HUES48 (cell line): ENCODE data around the gene CDPF1.

Experiments used
- H3K27ac ChIP-seq: one replicate; pipeline ENCODE4 v1.7.0; 2013; ENCODE audit warnings: low read depth, low read length, inconsistent platforms
- H3K27me3 ChIP-seq: 2 replicates; pipeline ENCODE4 v1.6.1; 2013; ENCODE audit warnings: mild to moderate bottlenecking, low read length; ENCODE audit not compliant: control insufficient read depth, insufficient read depth
- H3K36me3 ChIP-seq: 2 replicates; pipeline ENCODE4 v1.6.1; 2013; ENCODE audit warnings: low read length; ENCODE audit not compliant: control insufficient read depth, insufficient read depth
- H3K4me1 ChIP-seq: 2 replicates; pipeline ENCODE4 v1.6.1; 2013; ENCODE audit warnings: mild to moderate bottlenecking, low read length; ENCODE audit not compliant: control insufficient read depth, insufficient read depth
- H3K4me3 ChIP-seq: 2 replicates; pipeline ENCODE4 v1.5.1; 2013; ENCODE audit warnings: mild to moderate bottlenecking, low read depth, low read length
- H3K9ac ChIP-seq: 2 replicates; pipeline ENCODE4 v1.6.1; 2013; ENCODE audit warnings: mild to moderate bottlenecking, low read depth, low read length, moderate library complexity
- H3K9me3 ChIP-seq: 2 replicates; pipeline ENCODE4 v1.6.1; 2013; ENCODE audit warnings: low read length; ENCODE audit not compliant: control insufficient read depth, insufficient read depth

Gene CDPF1

GRCh38 chr22:46250035-46250782, at the start of gene CDPF1:
Gene CDPF1 (minus strand): TSS chr22:46250293. CDS start chr22:46248284, 2,009 bp downstream.
- H3K4me1 ChIP-seq = no peaks in the 10 kb centered on the region; the same call in 1 of the 2 replicates
- no peaks in the 10 kb centered on the region for H3K9me3 ChIP-seq
- H3K4me3 ChIP-seq = peak within 1 kb of the TSS; percentile 86
- H3K27ac ChIP-seq = peak within 1 kb of the TSS; percentile 47
- H3K27me3 ChIP-seq = peaks cover 8% of the 10 kb centered on the region
- H3K36me3 ChIP-seq = no peaks in the 10 kb centered on the region
- no peak within 1 kb of the TSS; the same call in 1 of the 2 replicates for H3K9ac ChIP-seq

- Histone ChIP-seq H3K27me3 (no peaks in the 10 kb centered on the region), H3K4me1 (peaks cover 6% of the 10 kb centered on the region; the same call in 1 of the 2 replicates), H3K36me3 (peaks cover 28% of the 10 kb centered on the region), H3K9me3 (no peaks in the 10 kb centered on the region), H3K9ac (no peak overlapping the region), H3K27ac (no peak overlapping the region), H3K4me3 (no peak overlapping the region)
These were observed 49.0 kb upstream of the CDPF1 start for GRCh38 chr22:46299101-46299500.

- H3K27ac ChIP-seq = peak overlapping the region; percentile 63
- peaks cover 28% of the 10 kb centered on the region for H3K36me3 ChIP-seq
- H3K27me3 ChIP-seq = no peaks in the 10 kb centered on the region
- H3K4me1 ChIP-seq = peaks cover 6% of the 10 kb centered on the region; the same call in 1 of the 2 replicates
- no peaks in the 10 kb centered on the region for H3K9me3 ChIP-seq
- H3K4me3 ChIP-seq = peak overlapping the region; percentile 91
- H3K9ac ChIP-seq = peak overlapping the region; percentile 48
These were observed 47.2 kb upstream of the CDPF1 start for GRCh38 chr22:46297151-46297812.

GRCh38 chr22:46296257-46297150, 46.4 kb upstream of the CDPF1 start, which contains the start of gene GTSE1:
Gene GTSE1 (plus strand): TSS chr22:46296870. CDS start chr22:46297401, 531 bp downstream.
- peaks cover 28% of the 10 kb centered on the region for H3K36me3 ChIP-seq
- peaks cover 6% of the 10 kb centered on the region; the same call in 1 of the 2 replicates for H3K4me1 ChIP-seq

GRCh38 chr22:46295277-46295971, 45.3 kb upstream of the CDPF1 start:
- no peaks in the 10 kb centered on the region for H3K27me3 ChIP-seq
- peak overlapping the region; percentile 91 for H3K4me3 ChIP-seq
- peaks cover 19% of the 10 kb centered on the region for H3K36me3 ChIP-seq
- H3K27ac ChIP-seq = peak overlapping the region; percentile 86
- H3K4me1 ChIP-seq = peaks cover 6% of the 10 kb centered on the region; the same call in 1 of the 2 replicates
- no peak overlapping the region for H3K9ac ChIP-seq
- no peaks in the 10 kb centered on the region for H3K9me3 ChIP-seq

More at GRCh38 chr22:46296257-46297150, 46.4 kb upstream of the CDPF1 start, which contains the start of gene GTSE1:
- Histone ChIP-seq H3K9me3 (no peaks in the 10 kb centered on the region), H3K27me3 (no peaks in the 10 kb centered on the region), H3K4me3 (peak within 1 kb of the TSS; percentile 91), H3K27ac (peak within 1 kb of the TSS; percentile 86), H3K9ac (peak within 1 kb of the TSS; percentile 55)

- Histone ChIP-seq H3K9ac (no peak overlapping the region), H3K27me3 (no peaks in the 10 kb centered on the region), H3K9me3 (no peaks in the 10 kb centered on the region), H3K36me3 (peaks cover 13% of the 10 kb centered on the region), H3K4me3 (no peak overlapping the region), H3K27ac (no peak overlapping the region), H3K4me1 (peaks cover 6% of the 10 kb centered on the region; the same call in 1 of the 2 replicates)
These were observed 44.7 kb upstream of the CDPF1 start for GRCh38 chr22:46294784-46295183.

- Histone ChIP-seq H3K36me3 (peaks cover 4% of the 10 kb centered on the region), H3K27me3 (no peaks in the 10 kb centered on the region), H3K27ac (no peak overlapping the region), H3K9me3 (no peaks in the 10 kb centered on the region), H3K4me1 (peaks cover 6% of the 10 kb centered on the region; the same call in 1 of the 2 replicates), H3K4me3 (no peak overlapping the region), H3K9ac (no peak overlapping the region)
These were observed 43.6 kb upstream of the CDPF1 start for GRCh38 chr22:46293577-46294260.

- peaks cover 6% of the 10 kb centered on the region; the same call in 1 of the 2 replicates for H3K4me1 ChIP-seq
- H3K4me3 ChIP-seq = no peak overlapping the region
- H3K36me3 ChIP-seq = no peaks in the 10 kb centered on the region; the same call in 1 of the 2 replicates
- H3K9ac ChIP-seq = no peak overlapping the region
- H3K27ac ChIP-seq = no peak overlapping the region
- no peaks in the 10 kb centered on the region for H3K27me3 ChIP-seq
- no peaks in the 10 kb centered on the region for H3K9me3 ChIP-seq
These were observed 42.6 kb upstream of the CDPF1 start for GRCh38 chr22:46292732-46293131.

- Histone ChIP-seq H3K27me3 (no peaks in the 10 kb centered on the region), H3K36me3 (no peaks in the 10 kb centered on the region; the same call in 1 of the 2 replicates), H3K4me3 (no peak overlapping the region), H3K4me1 (peaks cover 6% of the 10 kb centered on the region; the same call in 1 of the 2 replicates), H3K9ac (no peak overlapping the region), H3K9me3 (no peaks in the 10 kb centered on the region), H3K27ac (no peak overlapping the region)
These were observed 42.1 kb upstream of the CDPF1 start for GRCh38 chr22:46292173-46292572.
